Spleen (tissue), 11 donors: ENCODE measurements around the gene DNAH14. TPM values are rescaled to one million over a fixed set of nuclear protein-coding genes. Genes with fewer than 3 reads are reported as not detected.

Experiments
- DNase-seq: peaks from one replicate; pipeline ENCODE4 v3.0.0-alpha.2; 2020
- H3K27ac ChIP-seq, 8 donors: fragments of 200-600 bp; sonication (generic) in 7 of 8; 1 replicate in 4 of 8; 2 replicates in 4 of 8; pipeline versions ENCODE4 v1.5.0 to v1.8.0; 2016 to 2021; ENCODE audit warnings: inconsistent platforms in 4 of 8, mild to moderate bottlenecking in 4 of 8, moderate library complexity in 1 of 8
- H3K27me3 ChIP-seq, 7 donors: fragments of 200-600 bp; sonication (generic) in 6 of 7; replicated peaks in 1 of 7; 1 replicate in 4 of 7; 2 replicates in 3 of 7; pipeline versions ENCODE4 v1.5.0 to v1.8.0; 2016 to 2021; ENCODE audit warnings: inconsistent platforms in 3 of 7, mild to moderate bottlenecking in 1 of 7
- H3K36me3 ChIP-seq, 6 donors: fragments of 200-600 bp; sonication (generic) in 5 of 6; 1 replicate in 4 of 6; 2 replicates in 2 of 6; pipeline versions ENCODE4 v1.5.0 to v1.8.0; 2016 to 2021; ENCODE audit warnings: inconsistent platforms in 2 of 6
- H3K4me1 ChIP-seq, 6 donors: fragments of 200-600 bp; sonication (generic) in 5 of 6; 1 replicate in 3 of 6; 2 replicates in 3 of 6; pipeline versions ENCODE4 v1.5.0 to v1.8.0; 2016 to 2021; ENCODE audit warnings: inconsistent platforms in 3 of 6
- H3K4me3 ChIP-seq, 8 donors: fragments of 200-600 bp; sonication (generic) in 7 of 8; 1 replicate in 4 of 8; 2 replicates in 4 of 8; pipeline versions ENCODE4 v1.5.0 to v1.8.0; 2016 to 2021; ENCODE audit warnings: inconsistent platforms in 4 of 8, mild to moderate bottlenecking in 4 of 8, moderate library complexity in 2 of 8
- H3K9me3 ChIP-seq, 8 donors: fragments of 200-600 bp; sonication (generic) in 7 of 8; 1 replicate in 4 of 8; 2 replicates in 4 of 8; pipeline versions ENCODE4 v1.5.0 to v1.8.0; 2016 to 2021; ENCODE audit warnings: inconsistent platforms in 4 of 8
- POLR2A ChIP-seq, 3 donors: fragments of 450-650 bp; IDR thresholded peaks; one replicate each; pipeline ENCODE4 v1.5.1; 2017; ENCODE audit warnings: antibody characterized with exemption in 3 of 3, mild to moderate bottlenecking in 1 of 3
- POLR2AphosphoS5 ChIP-seq, 3 donors: sonication (generic); formaldehyde crosslinking; IDR thresholded peaks; one replicate each; pipeline ENCODE4 v1.5.1; 2017; ENCODE audit warnings: antibody characterized with exemption in 3 of 3
- WGBS, 5 donors: extraction: QIAGEN DNeasy Blood & Tissue Kit in 3 of 5; methylation state at CpG; one replicate each; pipeline versions ENCODE4 v1.1.5 to v1.1.7; 2013 to 2018; 5-methylcytosine and 5-hydroxymethylcytosine counted together
- intact Hi-C: fragments of 100-400 bp; cut with DNase I; formaldehyde crosslinking; loops from one replicate; pipeline ENCODE4 v1.15.0; 2023; ENCODE audit warnings: low total_unique reads
- polyA plus RNA-seq, 3 donors: library from polyadenylated mRNA; stranded (reverse); fragments of 200-250 nt; gene quantifications; one replicate each; pipeline ENCODE4 v1.2.1, GENCODE V29; 2013
- total RNA-seq, 7 donors: library from RNA; depleted of rRNA in 3 of 7; stranded (reverse); fragments of >200 nt in 3 of 7; fragmentation: NEBNext Ultra II Directional in 4 of 7; extraction: Animal tissue kit (Norgen Biotek cat#: 25700) in 4 of 7; gene quantifications; one replicate each; pipeline versions ENCODE4 v1.1.0 to v1.2.1, GENCODE V29; 2016 to 2021
- TF ChIP-seq, protein P1 (sequence below), 11 experiments: fragments of 200-600 bp in 7 of 11; fragments of 450-650 bp in 4 of 11; sonication (generic) in 4 of 11; IDR thresholded peaks in 8 of 11; conservative IDR thresholded peaks in 3 of 11; 1 replicate in 7 of 11; 2 replicates in 4 of 11; pipeline versions ENCODE4 v1.4.0 to v1.8.0; 2016 to 2021; ENCODE audit warnings: antibody characterized with exemption in 11 of 11, inconsistent platforms in 4 of 11, mild to moderate bottlenecking in 1 of 11
- donor health status: healthy with polysubstance abuse.
- donor health status: DM: no; HTN: no; CAD: no; lungs with moderate emphysema.
- donor health status: DM: no; HTN: no; CAD: no.
- donor health status: Bipolar disorder and iron deficiency.
- donor health status: healthy.
- donor health status: DM: no; HTN: no; CAD: no.
- donor health status: DM: yes; HTN: yes; CAD: no.

DNAH14 gene
- total and polyA plus RNA-seq, 10 donors, result 0.70 to 6.4 (median 4.8) TPM

DNA sequence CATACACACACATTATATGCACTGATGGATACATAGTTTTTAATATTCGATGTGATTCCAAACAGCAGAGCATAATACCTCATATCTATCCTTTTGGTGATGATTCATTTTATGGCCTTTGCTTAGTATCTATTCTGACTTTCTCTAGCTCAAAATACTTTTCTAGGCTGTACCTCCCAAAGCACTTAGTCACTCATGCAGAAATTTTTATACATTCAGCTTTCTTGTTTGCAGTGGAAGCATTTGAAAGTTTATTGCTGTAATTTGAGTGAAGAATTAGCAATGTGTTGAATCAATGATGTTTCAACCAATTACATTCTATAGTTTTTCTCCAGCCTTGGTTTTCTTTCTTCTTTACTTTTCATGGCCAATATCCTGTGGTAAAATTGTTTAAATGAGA, 431.7 kb downstream of the DNAH14 start:
- intact Hi-C loops, result no loop called here
- 90 to 100% (median 92%) methylated on average over 1 of the region's 1 CpG for WGBS, 5 donors
- no peak for TF ChIP-seq POLR2A (IDR thresholded peaks at IDR 0.05)
- no peak for TF ChIP-seq POLR2AphosphoS5 (IDR thresholded peaks at IDR 0.05)
- TF ChIP-seq, protein P1, sequence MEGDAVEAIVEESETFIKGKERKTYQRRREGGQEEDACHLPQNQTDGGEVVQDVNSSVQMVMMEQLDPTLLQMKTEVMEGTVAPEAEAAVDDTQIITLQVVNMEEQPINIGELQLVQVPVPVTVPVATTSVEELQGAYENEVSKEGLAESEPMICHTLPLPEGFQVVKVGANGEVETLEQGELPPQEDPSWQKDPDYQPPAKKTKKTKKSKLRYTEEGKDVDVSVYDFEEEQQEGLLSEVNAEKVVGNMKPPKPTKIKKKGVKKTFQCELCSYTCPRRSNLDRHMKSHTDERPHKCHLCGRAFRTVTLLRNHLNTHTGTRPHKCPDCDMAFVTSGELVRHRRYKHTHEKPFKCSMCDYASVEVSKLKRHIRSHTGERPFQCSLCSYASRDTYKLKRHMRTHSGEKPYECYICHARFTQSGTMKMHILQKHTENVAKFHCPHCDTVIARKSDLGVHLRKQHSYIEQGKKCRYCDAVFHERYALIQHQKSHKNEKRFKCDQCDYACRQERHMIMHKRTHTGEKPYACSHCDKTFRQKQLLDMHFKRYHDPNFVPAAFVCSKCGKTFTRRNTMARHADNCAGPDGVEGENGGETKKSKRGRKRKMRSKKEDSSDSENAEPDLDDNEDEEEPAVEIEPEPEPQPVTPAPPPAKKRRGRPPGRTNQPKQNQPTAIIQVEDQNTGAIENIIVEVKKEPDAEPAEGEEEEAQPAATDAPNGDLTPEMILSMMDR (IDR thresholded peaks at IDR 0.05 in 8 of 11, conservative IDR thresholded peaks at IDR 0.05 in 3 of 11), result no peak

GRCh38 chr1:225362805-225363204, 433.3 kb downstream of the DNAH14 start:
- DNase-seq, result no peak
- Histone ChIP-seq H3K4me3 (no peak overlapping the region), H3K4me1 (no peaks in the 10 kb centered on the region), H3K27ac (no peak overlapping the region), H3K36me3 (no peaks in the 10 kb centered on the region), H3K9me3 (no peaks in the 10 kb centered on the region), H3K27me3 (no peaks in the 10 kb centered on the region)
- TF ChIP-seq, protein P1 (IDR thresholded peaks at IDR 0.05 in 8 of 11, conservative IDR thresholded peaks at IDR 0.05 in 3 of 11), result no peak
- TF ChIP-seq POLR2AphosphoS5 (IDR thresholded peaks at IDR 0.05) (no peak), POLR2A (IDR thresholded peaks at IDR 0.05) (no peak)
- intact Hi-C loops, result no loop called here

More for the DNA sequence above, 431.7 kb downstream of the DNAH14 start:
- no peaks in the 10 kb centered on the region for H3K36me3 ChIP-seq
- no peaks in the 10 kb centered on the region for H3K27me3 ChIP-seq
- DNase-seq, result no peak
- H3K27ac ChIP-seq, result no peak overlapping the region
- H3K4me3 ChIP-seq, result no peak overlapping the region
- no peaks in the 10 kb centered on the region for H3K9me3 ChIP-seq
- H3K4me1 ChIP-seq, result no peaks in the 10 kb centered on the region

DNA sequence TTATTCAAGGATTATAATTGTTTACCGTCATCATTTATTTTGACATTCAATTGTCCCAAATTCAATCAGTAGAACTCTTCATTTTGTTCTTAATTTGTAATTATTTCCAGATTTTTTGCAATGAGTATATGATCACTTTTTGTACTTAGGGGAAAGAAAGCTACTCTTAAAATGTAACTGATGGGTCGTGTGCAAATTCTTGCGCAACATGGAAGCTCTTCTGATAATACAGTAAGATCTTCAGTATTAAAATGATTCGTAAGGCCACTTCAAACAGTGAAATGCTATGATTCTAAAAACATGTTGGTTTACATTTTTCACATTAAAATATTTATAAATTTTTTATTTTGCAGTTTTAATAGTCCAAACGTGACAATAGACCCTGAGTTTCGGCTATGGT, 435.0 kb downstream of the DNAH14 start:
- WGBS, 5 donors, result 87 to 97% (median 91%) methylated on average over 6 of the region's 6 CpGs
- no peak overlapping the region for H3K4me3 ChIP-seq
- H3K27ac ChIP-seq, result no peak overlapping the region
- H3K4me1 ChIP-seq, result no peaks in the 10 kb centered on the region
- TF ChIP-seq POLR2AphosphoS5 (IDR thresholded peaks at IDR 0.05) (no peak), POLR2A (IDR thresholded peaks at IDR 0.05) (no peak)
- TF ChIP-seq, protein P1 (IDR thresholded peaks at IDR 0.05 in 8 of 11, conservative IDR thresholded peaks at IDR 0.05 in 3 of 11), result no peak
- no peak for DNase-seq
- H3K27me3 ChIP-seq, result no peaks in the 10 kb centered on the region
- intact Hi-C loops, result no loop called here
- no peaks in the 10 kb centered on the region for H3K36me3 ChIP-seq
- no peaks in the 10 kb centered on the region for H3K9me3 ChIP-seq

DNA sequence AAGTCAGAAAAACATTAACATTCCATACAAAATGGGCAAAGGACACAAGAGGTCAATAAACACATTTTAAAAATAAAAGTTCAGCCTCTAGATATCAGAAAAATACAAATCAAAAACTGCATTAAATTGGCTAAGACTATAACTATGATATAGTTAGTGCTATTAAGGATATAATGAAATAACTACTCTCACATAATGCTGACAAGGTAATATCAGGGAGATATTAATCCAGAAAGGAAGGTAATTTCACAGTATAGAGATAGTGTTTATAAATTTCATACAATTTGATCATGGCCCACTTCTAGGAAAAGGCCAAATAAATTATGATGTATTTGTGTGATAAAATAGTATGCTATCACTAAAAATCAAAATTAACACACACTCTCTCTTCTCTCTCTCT, 436.5 kb downstream of the DNAH14 start:
- DNase-seq, result no peak
- intact Hi-C loops, result no loop called here
- H3K27ac ChIP-seq, result no peak overlapping the region
- no peak for TF ChIP-seq POLR2AphosphoS5 (IDR thresholded peaks at IDR 0.05)
- TF ChIP-seq POLR2A (IDR thresholded peaks at IDR 0.05), result no peak
- TF ChIP-seq, protein P1 (IDR thresholded peaks at IDR 0.05 in 8 of 11, conservative IDR thresholded peaks at IDR 0.05 in 3 of 11), result no peak
- no peaks in the 10 kb centered on the region for H3K4me1 ChIP-seq
- H3K27me3 ChIP-seq, result no peaks in the 10 kb centered on the region
- no peak overlapping the region for H3K4me3 ChIP-seq
- no peaks in the 10 kb centered on the region for H3K9me3 ChIP-seq
- no peaks in the 10 kb centered on the region for H3K36me3 ChIP-seq
